ENCODE measurements around the gene FAM171A1.

FAM171A1 gene

GRCh38 chr10:15293862-15294842, 76.9 kb downstream of the FAM171A1 start:
- 77% methylated on average over 13 of the region's 13 CpGs for WGBS
- H2BK12ac ChIP-seq (ENCODE audit: low read length in 2 of 2): no peak overlapping the region
- no peak for DNase-seq
- H3K9me3 ChIP-seq (ENCODE audit: control insufficient read depth, low read length): no peaks in the 10 kb centered on the region
- H3K4me3 ChIP-seq (ENCODE audit: insufficient read depth in 1 of 2, low read depth in 1 of 2, low read length in 2 of 2): peak overlapping the region in 1 of 2 experiments; percentile 53
- no peak overlapping the region for H3K14ac ChIP-seq (ENCODE audit: low read length in 2 of 2)
- H2BK120ac ChIP-seq (ENCODE audit: low read depth, low read length): no peak overlapping the region
- no peak overlapping the region for H2AK5ac ChIP-seq (ENCODE audit: low read length, severe bottlenecking)
- H2AFZ ChIP-seq (ENCODE audit: low read depth, low read length): no peak overlapping the region
- no peak overlapping the region for H3K18ac ChIP-seq (ENCODE audit: low read depth in 1 of 2, low read length in 2 of 2)
- H3K79me1 ChIP-seq (replicated peaks; ENCODE audit: low read length, poor library complexity, severe bottlenecking): peaks cover 31% of the 10 kb centered on the region
- H3K9ac ChIP-seq (ENCODE audit: low read length): peak overlapping the region; percentile 62
- H4K91ac ChIP-seq (ENCODE audit: low read length): no peak overlapping the region
- no peak overlapping the region for H3K23ac ChIP-seq (ENCODE audit: low read length in 2 of 2)
- H3K4ac ChIP-seq (ENCODE audit: low read depth in 1 of 2, low read length in 2 of 2): no peak overlapping the region
- H3K4me2 ChIP-seq (ENCODE audit: low read length, poor library complexity, severe bottlenecking): no peak overlapping the region
- no peaks in the 10 kb centered on the region for H3K27me3 ChIP-seq (ENCODE audit: control insufficient read depth in 1 of 2, insufficient read depth in 1 of 2, low read length in 2 of 2)
- no peak overlapping the region for H2BK15ac ChIP-seq (ENCODE audit: low read depth, poor library complexity, severe bottlenecking)
- no peaks in the 10 kb centered on the region for H3K36me3 ChIP-seq (ENCODE audit: control insufficient read depth in 1 of 2, insufficient read depth in 2 of 2, low read depth in 1 of 2, low read length in 2 of 2)
- no peak overlapping the region for H3K27ac ChIP-seq (ENCODE audit: low read length, poor library complexity, severe bottlenecking)
- peaks cover 5% of the 10 kb centered on the region for H3K4me1 ChIP-seq (ENCODE audit: control insufficient read depth, insufficient read depth, low read depth, low read length)
- no peak overlapping the region for H2BK5ac ChIP-seq (ENCODE audit: low read depth, low read length, poor library complexity, severe bottlenecking)
- no peak overlapping the region for H4K8ac ChIP-seq (ENCODE audit: low read length)

- no peak overlapping the region for H3K9ac ChIP-seq (ENCODE audit: low read length)
- no peaks in the 10 kb centered on the region for H3K36me3 ChIP-seq (ENCODE audit: control insufficient read depth in 1 of 2, insufficient read depth in 2 of 2, low read depth in 1 of 2, low read length in 2 of 2)
- H2BK15ac ChIP-seq (ENCODE audit: low read depth, poor library complexity, severe bottlenecking): no peak overlapping the region
- peaks cover 5% of the 10 kb centered on the region for H3K4me1 ChIP-seq (ENCODE audit: control insufficient read depth, insufficient read depth, low read depth, low read length)
- H4K8ac ChIP-seq (ENCODE audit: low read length): no peak overlapping the region
- no peak overlapping the region for H2AFZ ChIP-seq (ENCODE audit: low read depth, low read length)
- H3K4me2 ChIP-seq (ENCODE audit: low read length, poor library complexity, severe bottlenecking): no peak overlapping the region
- H3K79me1 ChIP-seq (replicated peaks; ENCODE audit: low read length, poor library complexity, severe bottlenecking): peaks cover 37% of the 10 kb centered on the region
- H4K91ac ChIP-seq (ENCODE audit: low read length): no peak overlapping the region
- H3K27me3 ChIP-seq (ENCODE audit: control insufficient read depth in 1 of 2, insufficient read depth in 1 of 2, low read length in 2 of 2): no peaks in the 10 kb centered on the region
- H2BK5ac ChIP-seq (ENCODE audit: low read depth, low read length, poor library complexity, severe bottlenecking): no peak overlapping the region
- no peak overlapping the region for H3K4me3 ChIP-seq (ENCODE audit: insufficient read depth in 1 of 2, low read depth in 1 of 2, low read length in 2 of 2)
- DNase-seq: no peak
- H2BK120ac ChIP-seq (ENCODE audit: low read depth, low read length): no peak overlapping the region
- no peak overlapping the region for H3K14ac ChIP-seq (ENCODE audit: low read length in 2 of 2)
- WGBS: 96% methylated on average over 7 of the region's 7 CpGs
- H3K23ac ChIP-seq (ENCODE audit: low read length in 2 of 2): no peak overlapping the region
- H3K18ac ChIP-seq (ENCODE audit: low read depth in 1 of 2, low read length in 2 of 2): no peak overlapping the region
- no peaks in the 10 kb centered on the region for H3K9me3 ChIP-seq (ENCODE audit: control insufficient read depth, low read length)
- H3K27ac ChIP-seq (ENCODE audit: low read length, poor library complexity, severe bottlenecking): no peak overlapping the region
- no peak overlapping the region for H2AK5ac ChIP-seq (ENCODE audit: low read length, severe bottlenecking)
- H3K4ac ChIP-seq (ENCODE audit: low read depth in 1 of 2, low read length in 2 of 2): no peak overlapping the region
- H2BK12ac ChIP-seq (ENCODE audit: low read length in 2 of 2): no peak overlapping the region
These were observed 80.4 kb downstream of the FAM171A1 start for GRCh38 chr10:15290671-15291070.

- no peak overlapping the region for H2BK5ac ChIP-seq (ENCODE audit: low read depth, low read length, poor library complexity, severe bottlenecking)
- 87% methylated on average over 4 of the region's 4 CpGs for WGBS
- H3K4me1 ChIP-seq (ENCODE audit: control insufficient read depth, insufficient read depth, low read depth, low read length): peaks cover 5% of the 10 kb centered on the region
- no peak overlapping the region for H3K23ac ChIP-seq (ENCODE audit: low read length in 2 of 2)
- H2AFZ ChIP-seq (ENCODE audit: low read depth, low read length): no peak overlapping the region
- H3K27me3 ChIP-seq (ENCODE audit: control insufficient read depth in 1 of 2, insufficient read depth in 1 of 2, low read length in 2 of 2): no peaks in the 10 kb centered on the region
- H3K79me1 ChIP-seq (replicated peaks; ENCODE audit: low read length, poor library complexity, severe bottlenecking): peaks cover 36% of the 10 kb centered on the region
- no peak overlapping the region for H3K27ac ChIP-seq (ENCODE audit: low read length, poor library complexity, severe bottlenecking)
- no peak overlapping the region for H2BK120ac ChIP-seq (ENCODE audit: low read depth, low read length)
- H3K4me2 ChIP-seq (ENCODE audit: low read length, poor library complexity, severe bottlenecking): no peak overlapping the region
- H3K36me3 ChIP-seq (ENCODE audit: control insufficient read depth in 1 of 2, insufficient read depth in 2 of 2, low read depth in 1 of 2, low read length in 2 of 2): no peaks in the 10 kb centered on the region
- DNase-seq: no peak
- H2AK5ac ChIP-seq (ENCODE audit: low read length, severe bottlenecking): no peak overlapping the region
- no peak overlapping the region for H3K18ac ChIP-seq (ENCODE audit: low read depth in 1 of 2, low read length in 2 of 2)
- H2BK12ac ChIP-seq (ENCODE audit: low read length in 2 of 2): no peak overlapping the region
- no peak overlapping the region for H3K4me3 ChIP-seq (ENCODE audit: insufficient read depth in 1 of 2, low read depth in 1 of 2, low read length in 2 of 2)
- no peak overlapping the region for H2BK15ac ChIP-seq (ENCODE audit: low read depth, poor library complexity, severe bottlenecking)
- no peak overlapping the region for H4K8ac ChIP-seq (ENCODE audit: low read length)
- H3K4ac ChIP-seq (ENCODE audit: low read depth in 1 of 2, low read length in 2 of 2): no peak overlapping the region
- no peak overlapping the region for H3K14ac ChIP-seq (ENCODE audit: low read length in 2 of 2)
- no peak overlapping the region for H3K9ac ChIP-seq (ENCODE audit: low read length)
- no peak overlapping the region for H4K91ac ChIP-seq (ENCODE audit: low read length)
- no peaks in the 10 kb centered on the region for H3K9me3 ChIP-seq (ENCODE audit: control insufficient read depth, low read length)
These were observed 80.9 kb downstream of the FAM171A1 start for GRCh38 chr10:15290150-15290549.

GRCh38 chr10:15280974-15281373, 90.1 kb downstream of the FAM171A1 start:
- H3K14ac ChIP-seq (ENCODE audit: low read length in 2 of 2): no peak overlapping the region
- H2AK5ac ChIP-seq (ENCODE audit: low read length, severe bottlenecking): no peak overlapping the region
- H2AFZ ChIP-seq (ENCODE audit: low read depth, low read length): no peak overlapping the region
- no peak overlapping the region for H3K9ac ChIP-seq (ENCODE audit: low read length)
- no peak for DNase-seq
- H2BK120ac ChIP-seq (ENCODE audit: low read depth, low read length): no peak overlapping the region
- H2BK5ac ChIP-seq (ENCODE audit: low read depth, low read length, poor library complexity, severe bottlenecking): no peak overlapping the region
- H3K4me1 ChIP-seq (ENCODE audit: control insufficient read depth, insufficient read depth, low read depth, low read length): no peaks in the 10 kb centered on the region
- H3K79me1 ChIP-seq (replicated peaks; ENCODE audit: low read length, poor library complexity, severe bottlenecking): peaks cover 25% of the 10 kb centered on the region
- no peak overlapping the region for H3K4me2 ChIP-seq (ENCODE audit: low read length, poor library complexity, severe bottlenecking)
- no peak overlapping the region for H2BK15ac ChIP-seq (ENCODE audit: low read depth, poor library complexity, severe bottlenecking)
- H3K36me3 ChIP-seq (ENCODE audit: control insufficient read depth in 1 of 2, insufficient read depth in 2 of 2, low read depth in 1 of 2, low read length in 2 of 2): peaks cover 28 to 31% of the 10 kb centered on the region in 2 experiments
- H3K23ac ChIP-seq (ENCODE audit: low read length in 2 of 2): no peak overlapping the region
- H3K27me3 ChIP-seq (ENCODE audit: control insufficient read depth in 1 of 2, insufficient read depth in 1 of 2, low read length in 2 of 2): no peaks in the 10 kb centered on the region
- no peak overlapping the region for H3K4me3 ChIP-seq (ENCODE audit: insufficient read depth in 1 of 2, low read depth in 1 of 2, low read length in 2 of 2)
- 87% methylated on average over 2 of the region's 4 CpGs for WGBS
- H4K91ac ChIP-seq (ENCODE audit: low read length): no peak overlapping the region
- H2BK12ac ChIP-seq (ENCODE audit: low read length in 2 of 2): no peak overlapping the region
- H3K27ac ChIP-seq (ENCODE audit: low read length, poor library complexity, severe bottlenecking): no peak overlapping the region
- H3K4ac ChIP-seq (ENCODE audit: low read depth in 1 of 2, low read length in 2 of 2): no peak overlapping the region
- no peak overlapping the region for H4K8ac ChIP-seq (ENCODE audit: low read length)
- H3K9me3 ChIP-seq (ENCODE audit: control insufficient read depth, low read length): no peaks in the 10 kb centered on the region
- H3K18ac ChIP-seq (ENCODE audit: low read depth in 1 of 2, low read length in 2 of 2): no peak overlapping the region
